Choroid plexus epithelial cell (primary cell): ENCODE results near the gene CKAP2L.
A peak's percentile ranks its signal among the peaks of the same experiment; 100 is the strongest.

Source experiments
- DNase-seq: peaks from one replicate; pipeline ENCODE4 v3.0.0-alpha.2; 2010; ENCODE audit warnings: low read depth
- H3K4me3 ChIP-seq: 2 replicates; pipeline ENCODE4 v1.5.1; 2011; ENCODE audit warnings: low read depth, mild to moderate bottlenecking, control low read depth, low read length, moderate library complexity
- CTCF ChIP-seq: conservative IDR thresholded peaks from 2 replicates; pipeline ENCODE4 v1.5.1; 2011; ENCODE audit warnings: low read depth, mild to moderate bottlenecking, control low read depth, inconsistent platforms, low read length, moderate library complexity

The CKAP2L gene

GRCh38 chr2:112772911-112773475 lies 8.6 kb upstream of the CKAP2L start:
- no peak overlapping the region for H3K4me3 ChIP-seq
- no peak for TF ChIP-seq CTCF
- no peak for DNase-seq

GRCh38 chr2:112772322-112772721 lies 7.9 kb upstream of the CKAP2L start:
- no peak for TF ChIP-seq CTCF
- no peak for DNase-seq

GRCh38 chr2:112768432-112768831 lies 4.0 kb upstream of the CKAP2L start:
- H3K4me3 ChIP-seq: no peak overlapping the region
- TF ChIP-seq CTCF: no peak
- peak; percentile 52 for DNase-seq

More at GRCh38 chr2:112772322-112772721, 7.9 kb upstream of the CKAP2L start:
- no peak overlapping the region for H3K4me3 ChIP-seq

DNA sequence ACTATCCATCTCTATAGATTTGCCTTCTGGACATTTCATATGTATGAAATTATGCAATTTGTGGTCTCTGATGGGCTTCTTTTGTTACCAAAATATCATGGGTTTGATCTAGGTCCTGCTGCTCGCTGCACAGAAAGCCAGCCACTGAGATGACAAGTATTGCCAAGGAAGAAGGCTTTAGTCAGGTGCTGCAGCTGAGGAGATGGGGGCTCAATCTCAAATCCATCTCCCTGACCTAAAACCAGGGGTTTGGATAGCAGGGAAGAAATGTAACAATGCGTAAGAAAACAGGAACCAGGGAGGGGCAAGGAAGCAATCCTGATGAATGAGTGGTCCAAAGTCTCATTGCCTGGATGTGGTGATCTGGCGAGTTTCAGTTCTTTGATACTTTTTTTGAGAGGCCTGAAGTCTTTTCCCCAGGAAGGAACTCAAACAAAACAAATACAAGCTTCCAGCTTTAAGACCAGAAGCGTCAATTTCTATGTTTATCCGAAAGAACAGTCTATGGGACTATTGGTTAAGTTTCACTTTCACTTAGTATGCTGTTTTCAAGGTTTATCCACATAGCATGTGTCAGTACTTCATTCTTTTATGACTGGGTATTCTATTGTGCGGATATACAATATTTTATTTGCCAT lies 3.4 kb upstream of the CKAP2L start:
- peak; percentile 44 for DNase-seq
- H3K4me3 ChIP-seq: peak overlapping the region; percentile 15
- TF ChIP-seq CTCF: no peak

DNA sequence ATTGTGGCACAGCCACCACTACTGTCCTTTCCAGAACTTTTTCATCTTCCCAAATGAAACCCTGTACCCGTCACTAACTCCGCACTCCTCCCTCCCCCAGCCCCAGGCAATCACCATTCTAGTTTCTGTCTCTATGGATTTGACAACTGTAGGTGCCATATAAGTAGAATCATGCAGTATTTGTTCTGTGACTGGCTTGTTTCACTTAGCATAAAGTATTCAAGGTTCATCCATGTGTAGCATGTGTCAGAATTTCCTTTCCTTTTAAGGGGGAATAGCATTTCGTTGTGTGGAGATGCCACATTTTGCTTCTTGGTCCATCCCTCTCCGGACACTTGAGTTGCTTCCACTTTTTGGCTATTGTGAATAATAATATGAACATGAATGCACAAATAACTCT lies 842 bp upstream of the CKAP2L start:
- no peak for DNase-seq
- TF ChIP-seq CTCF: no peak
- peak overlapping the region; percentile 73 for H3K4me3 ChIP-seq

DNA sequence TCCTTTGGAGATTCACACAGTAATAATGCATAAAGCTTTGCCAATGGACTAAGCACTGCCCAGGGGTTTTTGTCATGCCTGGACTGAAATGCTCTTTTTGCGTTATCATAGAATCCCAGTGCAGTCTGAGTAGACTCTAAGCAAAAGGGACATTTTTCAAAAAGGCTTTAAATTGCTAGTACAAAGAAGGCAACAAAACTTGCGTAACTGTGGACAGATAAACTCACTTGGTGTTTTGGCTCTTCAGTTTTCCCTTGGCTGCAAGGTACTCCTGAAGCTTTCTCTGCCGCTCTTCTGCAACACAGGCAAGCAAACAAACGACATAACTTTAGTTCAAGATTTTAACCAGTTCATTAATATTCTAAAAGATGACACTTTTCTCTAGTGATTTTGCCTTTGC lies 2.1 kb downstream of the CKAP2L start:
- H3K4me3 ChIP-seq: no peak overlapping the region
- TF ChIP-seq CTCF: no peak
- no peak for DNase-seq

GRCh38 chr2:112760149-112760548 lies 4.3 kb downstream of the CKAP2L start:
- DNase-seq: no peak
- no peak overlapping the region for H3K4me3 ChIP-seq
- TF ChIP-seq CTCF: no peak
